Heart right ventricle (tissue), 16 donors: ENCODE results near the gene CHD3. TPM values are rescaled to one million over a fixed set of nuclear protein-coding genes. Genes with fewer than 3 reads are reported as not detected.

Source experiments
- ATAC-seq, 8 donors: fragments of 200-7000 bp; cut with Tn5 transposase; one replicate each; pipeline ENCODE4 v1.9.1; 2020; ENCODE audit warnings: mild to moderate bottlenecking in 8 of 8, moderate library complexity in 8 of 8, moderate number of reproducible peaks in 1 of 8
- DNase-seq, 2 donors: peaks; one replicate each; pipeline ENCODE4 v3.0.0-alpha.2; 2020
- H3K27ac ChIP-seq, 10 donors: fragments of 200-600 bp; sonication (generic) in 2 of 10; one replicate each; pipeline versions ENCODE4 v1.5.0 to v1.8.0; 2020 to 2022; ENCODE audit warnings: mild to moderate bottlenecking in 3 of 10
- H3K27me3 ChIP-seq, 7 donors: fragments of 200-600 bp; one replicate each; pipeline ENCODE4 v1.8.0; 2021 to 2022; ENCODE audit warnings: mild to moderate bottlenecking in 2 of 7
- H3K36me3 ChIP-seq, 9 donors: fragments of 200-600 bp; sonication (generic) in 1 of 9; one replicate each; pipeline versions ENCODE4 v1.5.0 to v1.8.0; 2020 to 2022; ENCODE audit warnings: mild to moderate bottlenecking in 2 of 9
- H3K4me1 ChIP-seq, 9 donors: fragments of 200-600 bp; sonication (generic) in 1 of 9; one replicate each; pipeline versions ENCODE4 v1.5.0 to v1.8.0; 2020 to 2022; ENCODE audit warnings: mild to moderate bottlenecking in 4 of 9
- H3K4me3 ChIP-seq, 10 donors: fragments of 200-600 bp; sonication (generic) in 2 of 10; one replicate each; pipeline versions ENCODE4 v1.5.0 to v1.8.0; 2020 to 2022; ENCODE audit warnings: mild to moderate bottlenecking in 7 of 10, moderate library complexity in 2 of 10
- H3K9me3 ChIP-seq, 11 donors: fragments of 200-600 bp in 10 of 11; sonication (generic) in 2 of 11; one replicate each; pipeline versions ENCODE4 v1.5.0 to v1.8.0; 2013 to 2022; ENCODE audit warnings: mild to moderate bottlenecking in 2 of 11, control low read depth in 1 of 11, moderate library complexity in 1 of 11
- WGBS, 2 donors: extraction: QIAGEN DNeasy Blood & Tissue Kit; methylation state at CpG; one replicate each; pipeline ENCODE4 v1.1.7; 2013; ENCODE audit warnings: inconsistent platforms in 1 of 2; 5-methylcytosine and 5-hydroxymethylcytosine counted together
- intact Hi-C, 10 donors: fragments of 100-400 bp; cut with DNase I; formaldehyde crosslinking; loops; one replicate each; pipeline versions ENCODE4 v1.11.1 to v1.14.2; 2022
- polyA plus RNA-seq, 2 donors: library from polyadenylated mRNA; stranded (reverse); fragments of 200-250 nt; gene quantifications; one replicate each; pipeline ENCODE4 v1.2.3, GENCODE V29; 2013
- total RNA-seq, 10 donors: library from RNA; stranded (reverse); fragmentation: NEBNext Ultra II Directional in 3 of 10; extraction: Animal tissue kit (Norgen Biotek cat#: 25700) in 3 of 10; gene quantifications; one replicate each; pipeline versions ENCODE4 v1.2.1 to v1.2.4, GENCODE V29; 2021 to 2023
- TF ChIP-seq, protein P1 (sequence below), 9 donors: fragments of 200-600 bp; sonication (generic) in 2 of 9; IDR thresholded peaks; one replicate each; pipeline versions ENCODE4 v1.5.0 to v1.8.0; 2021 to 2022; ENCODE audit warnings: antibody characterized with exemption in 9 of 9, mild to moderate bottlenecking in 5 of 9, moderate library complexity in 1 of 9
- donor health status: Arrhythmogenic right ventricular cardiomyopathy.
- donor health status: ischemic (EF 13 %, LVEDD 7.1; RV severe dilation, severe dysfunction).
- donor health status: healthy with polysubstance abuse.
- donor health status: DM: no; HTN: yes; CAD: no.
- donor health status: DM: no; HTN: no; CAD: no.
- donor health status: ischemic (EF 25% LVEDD 6.9; RV normal size, moderate dysfunction).
- donor health status: ischemic (EF 25% LVEDD 5.7; RV mildly dilated, moderate dysfunction).
- donor health status: healthy.
- donor health status: DM: yes; HTN: yes; CAD: no.
- donor health status: Ischemic cardiomyopathy.
- donor health status: ischemic (EF 35%, LVEDD 5.7; RV mildly dilated, moderate dysfunction).
- donor health status: nonischemic (EF 11% LVEDD 7.7; RV severe dilation, severe dysfunction).
- donor health status: DM: yes; HTN: yes; CAD: no.
- donor health status: PGD.
- donor health status: ischemic (EF 29% LVEDD 5.4; RV normal size, mild dysfunction).
- donor health status: nonischemic (EF 23%, LVEDD 6.1; RV moderate dilation, normal function).

The CHD3 gene
- total and polyA plus RNA-seq, 12 donors: 8.2 to 29.0 (median 11.1) TPM

DNA sequence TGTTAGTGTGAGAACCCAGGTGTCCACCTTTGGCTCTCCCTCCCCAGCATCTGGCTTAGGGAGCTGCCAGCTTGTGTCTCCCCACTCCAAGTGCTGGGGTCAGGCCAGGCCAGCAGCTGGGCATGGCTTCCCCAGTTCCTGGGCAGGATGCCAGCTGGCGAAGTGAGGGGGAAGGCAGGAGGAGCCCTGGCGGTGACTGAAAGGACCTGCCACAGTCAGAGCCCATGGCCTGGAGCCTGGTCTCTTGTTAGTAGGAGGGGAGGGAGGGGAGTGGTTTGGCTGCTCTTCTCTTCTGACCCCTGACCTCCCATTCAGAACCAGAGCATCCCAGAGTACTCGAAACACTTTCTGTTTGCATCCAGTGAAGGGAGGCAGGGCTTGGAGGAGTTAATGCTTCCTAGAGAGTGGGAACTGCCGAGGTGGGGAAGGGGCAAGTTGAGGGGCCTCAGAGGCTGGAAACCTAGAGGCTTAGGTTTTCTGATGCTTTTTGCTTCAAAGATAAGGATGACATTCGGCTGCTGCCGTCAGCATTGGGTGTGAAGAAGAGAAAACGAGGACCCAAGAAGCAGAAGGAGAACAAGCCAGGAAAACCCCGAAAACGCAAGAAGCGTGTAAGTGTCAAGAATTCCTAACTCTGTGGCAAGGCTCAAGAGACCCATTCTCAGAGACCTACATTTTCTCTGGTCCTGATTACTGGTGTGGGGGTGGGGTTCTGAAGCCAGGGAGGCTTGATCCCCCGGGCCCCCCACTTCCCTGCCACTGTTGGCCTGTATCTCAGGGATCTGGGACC, 772 bp downstream of the CHD3 start:
- WGBS, 2 donors: 21 to 24% methylated on average over 11 of the region's 11 CpGs
- TF ChIP-seq, protein P1, sequence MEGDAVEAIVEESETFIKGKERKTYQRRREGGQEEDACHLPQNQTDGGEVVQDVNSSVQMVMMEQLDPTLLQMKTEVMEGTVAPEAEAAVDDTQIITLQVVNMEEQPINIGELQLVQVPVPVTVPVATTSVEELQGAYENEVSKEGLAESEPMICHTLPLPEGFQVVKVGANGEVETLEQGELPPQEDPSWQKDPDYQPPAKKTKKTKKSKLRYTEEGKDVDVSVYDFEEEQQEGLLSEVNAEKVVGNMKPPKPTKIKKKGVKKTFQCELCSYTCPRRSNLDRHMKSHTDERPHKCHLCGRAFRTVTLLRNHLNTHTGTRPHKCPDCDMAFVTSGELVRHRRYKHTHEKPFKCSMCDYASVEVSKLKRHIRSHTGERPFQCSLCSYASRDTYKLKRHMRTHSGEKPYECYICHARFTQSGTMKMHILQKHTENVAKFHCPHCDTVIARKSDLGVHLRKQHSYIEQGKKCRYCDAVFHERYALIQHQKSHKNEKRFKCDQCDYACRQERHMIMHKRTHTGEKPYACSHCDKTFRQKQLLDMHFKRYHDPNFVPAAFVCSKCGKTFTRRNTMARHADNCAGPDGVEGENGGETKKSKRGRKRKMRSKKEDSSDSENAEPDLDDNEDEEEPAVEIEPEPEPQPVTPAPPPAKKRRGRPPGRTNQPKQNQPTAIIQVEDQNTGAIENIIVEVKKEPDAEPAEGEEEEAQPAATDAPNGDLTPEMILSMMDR (IDR thresholded peaks at IDR 0.05): peak; percentile 22 to 69 (median 55)
- Histone ChIP-seq H3K9me3 (no peaks in the 10 kb centered on the region), H3K36me3 (peaks cover 0 to 48% (median 7%) of the 10 kb centered on the region in 9 donors), H3K27ac (peak overlapping the region; percentile 72 to 98 (median 92)), H3K4me1 (peaks cover 19 to 52% (median 49%) of the 10 kb centered on the region in 9 donors), H3K27me3 (no peaks in the 10 kb centered on the region), H3K4me3 (peak overlapping the region in 7 of 10 donors; percentile 25 to 96 (median 77))
- intact Hi-C loops: loop anchor here in 3 of 10 donors (2.0 to 5.0 kb wide), 5 partner anchors 25 to 67 kb away; partner anchors contain the start of genes CNTROB (in 1 of the 3), KDM6B (in 1 of the 3) and TRAPPC1 (in 1 of the 3)
- peak; percentile 96 to 98 for DNase-seq
- ATAC-seq: peak; percentile 66 to 94 (median 83)

- Histone ChIP-seq H3K36me3 (peaks cover 0 to 88% (median 20%) of the 10 kb centered on the region in 9 donors), H3K4me3 (no peak overlapping the region), H3K27ac (no peak overlapping the region), H3K4me1 (peaks cover 14 to 30% (median 20%) of the 10 kb centered on the region in 9 donors), H3K9me3 (no peaks in the 10 kb centered on the region), H3K27me3 (no peaks in the 10 kb centered on the region)
- TF ChIP-seq, protein P1 (IDR thresholded peaks at IDR 0.05): no peak
- no peak for DNase-seq
- no peak for ATAC-seq
- 90 to 91% methylated on average over 15 of the region's 15 CpGs for WGBS, 2 donors
- intact Hi-C loops: loop anchor here in 4 of 10 donors (10.0 kb wide), 2 partner anchors 69 to 149 kb away; no protein-coding TSS in a partner anchor
These were observed 4.7 kb downstream of the CHD3 start for GRCh38 chr17:7893187-7893880.

GRCh38 chr17:7894226-7894625, 5.6 kb downstream of the CHD3 start:
- TF ChIP-seq, protein P1 (IDR thresholded peaks at IDR 0.05): no peak
- ATAC-seq (no peak), DNase-seq (no peak)
- peaks cover 6 to 21% (median 11%) of the 10 kb centered on the region in 9 donors for H3K4me1 ChIP-seq
- no peaks in the 10 kb centered on the region for H3K9me3 ChIP-seq
- H3K36me3 ChIP-seq: peaks cover 0 to 97% (median 29%) of the 10 kb centered on the region in 9 donors
- no peak overlapping the region for H3K27ac ChIP-seq
- no peaks in the 10 kb centered on the region for H3K27me3 ChIP-seq
- intact Hi-C loops: loop anchor here in 4 of 10 donors (10.0 kb wide), 2 partner anchors 69 to 149 kb away; no protein-coding TSS in a partner anchor
- 95% methylated on average over 9 of the region's 9 CpGs for WGBS, 2 donors
- no peak overlapping the region for H3K4me3 ChIP-seq

GRCh38 chr17:7894866-7895265, 6.3 kb downstream of the CHD3 start:
- no peak overlapping the region for H3K27ac ChIP-seq
- DNase-seq (no peak), ATAC-seq (no peak)
- WGBS, 2 donors: 89 to 91% methylated on average over 8 of the region's 8 CpGs
- intact Hi-C loops: loop anchor here in 7 of 10 donors (5.0 to 10.0 kb wide), 4 partner anchors 33 to 150 kb away; no protein-coding TSS in a partner anchor
- H3K27me3 ChIP-seq: no peaks in the 10 kb centered on the region
- H3K4me3 ChIP-seq: no peak overlapping the region
- H3K36me3 ChIP-seq: peaks cover 0 to 100% (median 29%) of the 10 kb centered on the region in 9 donors
- TF ChIP-seq, protein P1 (IDR thresholded peaks at IDR 0.05): no peak
- H3K4me1 ChIP-seq: peaks cover under 1 to 14% (median 5%) of the 10 kb centered on the region in 9 donors
- no peaks in the 10 kb centered on the region for H3K9me3 ChIP-seq
